SU-DHL-6 (cell line): ENCODE results near the gene HECTD4.

Experiments used
- EZH2phosphoT487 ChIP-seq: fragments of 200-600 bp; sonication (generic), shearing (Covaris generic); conservative IDR thresholded peaks from 2 replicates; pipeline ENCODE4 v1.6.1; 2018; ENCODE audit warnings: mild to moderate bottlenecking, antibody characterized with exemption, low read length, moderate library complexity, mixed read lengths
- TF ChIP-seq, protein P1 (sequence below): fragments of 200-600 bp; sonication (generic); IDR thresholded peaks from one replicate; pipeline ENCODE4 v1.5.1; 2017; ENCODE audit warnings: antibody characterized with exemption, mild to moderate bottlenecking, low read length, moderate library complexity; ENCODE audit not compliant: insufficient read depth, poor library complexity, severe bottlenecking

DNA sequence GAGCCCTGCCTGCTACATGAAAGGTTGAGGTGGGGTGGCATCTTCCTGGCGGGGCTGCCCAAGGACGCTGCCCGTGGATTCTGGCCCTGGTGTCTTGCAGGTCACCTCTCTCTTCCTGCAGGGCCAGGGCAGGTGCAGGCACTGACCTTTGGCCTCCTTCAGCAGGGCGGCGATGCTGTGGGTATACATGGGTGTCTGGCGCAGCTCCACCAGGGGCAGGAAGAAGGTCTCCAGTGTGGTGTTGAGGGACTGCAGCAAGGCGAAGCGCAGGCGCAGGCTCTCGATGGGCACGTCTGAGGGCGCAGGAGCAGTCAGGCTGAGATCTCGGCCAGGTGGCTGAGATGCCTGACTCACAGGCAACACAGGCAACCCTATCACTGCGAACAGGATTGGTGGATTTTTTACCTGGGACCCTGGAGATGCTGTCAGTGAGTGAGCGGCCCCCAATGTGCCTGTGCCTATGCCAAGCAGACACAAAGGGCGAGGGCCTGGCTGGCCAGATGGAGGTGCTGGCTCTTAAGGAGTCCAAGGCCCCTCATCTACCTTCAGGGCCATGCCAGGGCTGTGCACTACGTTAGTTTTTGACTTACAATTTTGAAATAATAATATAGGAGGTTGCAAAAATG, 211.1 kb downstream of the HECTD4 start:
- TF ChIP-seq, protein P1, sequence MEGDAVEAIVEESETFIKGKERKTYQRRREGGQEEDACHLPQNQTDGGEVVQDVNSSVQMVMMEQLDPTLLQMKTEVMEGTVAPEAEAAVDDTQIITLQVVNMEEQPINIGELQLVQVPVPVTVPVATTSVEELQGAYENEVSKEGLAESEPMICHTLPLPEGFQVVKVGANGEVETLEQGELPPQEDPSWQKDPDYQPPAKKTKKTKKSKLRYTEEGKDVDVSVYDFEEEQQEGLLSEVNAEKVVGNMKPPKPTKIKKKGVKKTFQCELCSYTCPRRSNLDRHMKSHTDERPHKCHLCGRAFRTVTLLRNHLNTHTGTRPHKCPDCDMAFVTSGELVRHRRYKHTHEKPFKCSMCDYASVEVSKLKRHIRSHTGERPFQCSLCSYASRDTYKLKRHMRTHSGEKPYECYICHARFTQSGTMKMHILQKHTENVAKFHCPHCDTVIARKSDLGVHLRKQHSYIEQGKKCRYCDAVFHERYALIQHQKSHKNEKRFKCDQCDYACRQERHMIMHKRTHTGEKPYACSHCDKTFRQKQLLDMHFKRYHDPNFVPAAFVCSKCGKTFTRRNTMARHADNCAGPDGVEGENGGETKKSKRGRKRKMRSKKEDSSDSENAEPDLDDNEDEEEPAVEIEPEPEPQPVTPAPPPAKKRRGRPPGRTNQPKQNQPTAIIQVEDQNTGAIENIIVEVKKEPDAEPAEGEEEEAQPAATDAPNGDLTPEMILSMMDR: no peak
- no peak for TF ChIP-seq EZH2phosphoT487
